ENCODE data around the gene ISOC2. TPM values are rescaled to one million over a fixed set of nuclear protein-coding genes. Genes with fewer than 3 reads are reported as not detected.

Gene ISOC2
- total RNA-seq, 1 experiment from 2014 or later: 102 TPM

- no peaks in the 10 kb centered on the region for H3K36me3 ChIP-seq (ENCODE audit: insufficient read depth, low read length)
- peak overlapping the region; percentile 98 for H3K4me2 ChIP-seq (ENCODE audit: low read depth, low read length, poor library complexity, severe bottlenecking)
- no peaks in the 10 kb centered on the region for H4K20me1 ChIP-seq (ENCODE audit: insufficient read depth, low read depth, low read length)
- H3K4me3 ChIP-seq (ENCODE audit: low read length): peak overlapping the region; percentile 93; the same call in 1 of the 2 replicates
- peaks cover 26% of the 10 kb centered on the region for H3K79me2 ChIP-seq (ENCODE audit: low read length)
- H2AFZ ChIP-seq (ENCODE audit: low read length): no peak overlapping the region
- H3K9me2 ChIP-seq (replicated peaks; ENCODE audit: insufficient read depth, low read length): no peaks in the 10 kb centered on the region
- no peaks in the 10 kb centered on the region for H3K27me3 ChIP-seq (ENCODE audit: low read length)
- no peaks in the 10 kb centered on the region for H3K9me3 ChIP-seq (ENCODE audit: low read length)
- H3K4me1 ChIP-seq (ENCODE audit: low read length): peaks cover 18% of the 10 kb centered on the region
- peak overlapping the region; percentile 97; the same call in 1 of the 2 replicates for H3K9ac ChIP-seq (ENCODE audit: low read length)
- no peak overlapping the region for H3K27ac ChIP-seq (ENCODE audit: low read length)
- no peak for DNase-seq
These were observed 1.3 kb downstream of the ISOC2 start for GRCh38 chr19:55459950-55460657.

- H2AFZ ChIP-seq (ENCODE audit: low read length): no peak overlapping the region
- H3K27me3 ChIP-seq (ENCODE audit: low read length): no peaks in the 10 kb centered on the region
- peaks cover 26% of the 10 kb centered on the region for H3K79me2 ChIP-seq (ENCODE audit: low read length)
- H3K4me3 ChIP-seq (ENCODE audit: low read length): no peak overlapping the region
- H3K9ac ChIP-seq (ENCODE audit: low read length): no peak overlapping the region
- H3K4me1 ChIP-seq (ENCODE audit: low read length): peaks cover 18% of the 10 kb centered on the region
- H3K9me3 ChIP-seq (ENCODE audit: low read length): no peaks in the 10 kb centered on the region
- H3K9me2 ChIP-seq (replicated peaks; ENCODE audit: insufficient read depth, low read length): no peaks in the 10 kb centered on the region
- peak overlapping the region; percentile 98 for H3K4me2 ChIP-seq (ENCODE audit: low read depth, low read length, poor library complexity, severe bottlenecking)
- DNase-seq: no peak
- no peak overlapping the region for H3K27ac ChIP-seq (ENCODE audit: low read length)
- no peaks in the 10 kb centered on the region for H4K20me1 ChIP-seq (ENCODE audit: insufficient read depth, low read depth, low read length)
- no peaks in the 10 kb centered on the region for H3K36me3 ChIP-seq (ENCODE audit: insufficient read depth, low read length)
These were observed 1.9 kb downstream of the ISOC2 start for GRCh38 chr19:55459551-55459949.

- H3K79me2 ChIP-seq (ENCODE audit: low read length): peaks cover 26% of the 10 kb centered on the region
- no peak overlapping the region for H3K27ac ChIP-seq (ENCODE audit: low read length)
- no peaks in the 10 kb centered on the region for H3K27me3 ChIP-seq (ENCODE audit: low read length)
- no peaks in the 10 kb centered on the region for H3K9me3 ChIP-seq (ENCODE audit: low read length)
- no peaks in the 10 kb centered on the region for H3K9me2 ChIP-seq (replicated peaks; ENCODE audit: insufficient read depth, low read length)
- no peak overlapping the region for H3K9ac ChIP-seq (ENCODE audit: low read length)
- DNase-seq: no peak
- H3K36me3 ChIP-seq (ENCODE audit: insufficient read depth, low read length): peaks cover 5% of the 10 kb centered on the region
- no peak overlapping the region for H3K4me2 ChIP-seq (ENCODE audit: low read depth, low read length, poor library complexity, severe bottlenecking)
- H2AFZ ChIP-seq (ENCODE audit: low read length): no peak overlapping the region
- no peak overlapping the region for H3K4me3 ChIP-seq (ENCODE audit: low read length)
- no peaks in the 10 kb centered on the region; the same call in 1 of the 2 replicates for H4K20me1 ChIP-seq (ENCODE audit: insufficient read depth, low read depth, low read length)
- H3K4me1 ChIP-seq (ENCODE audit: low read length): peaks cover 18% of the 10 kb centered on the region
These were observed 3.6 kb downstream of the ISOC2 start for GRCh38 chr19:55457683-55458457.

GRCh38 chr19:55456347-55456746 lies 5.1 kb downstream of the ISOC2 start:
- no peak for DNase-seq
- H3K27me3 ChIP-seq (ENCODE audit: low read length): no peaks in the 10 kb centered on the region
- H4K20me1 ChIP-seq (ENCODE audit: insufficient read depth, low read depth, low read length): no peaks in the 10 kb centered on the region; the same call in 1 of the 2 replicates
- peaks cover 11% of the 10 kb centered on the region for H3K4me1 ChIP-seq (ENCODE audit: low read length)
- H3K4me2 ChIP-seq (ENCODE audit: low read depth, low read length, poor library complexity, severe bottlenecking): no peak overlapping the region
- H3K9me2 ChIP-seq (replicated peaks; ENCODE audit: insufficient read depth, low read length): no peaks in the 10 kb centered on the region
- H3K79me2 ChIP-seq (ENCODE audit: low read length): peaks cover 26% of the 10 kb centered on the region
- H3K27ac ChIP-seq (ENCODE audit: low read length): no peak overlapping the region
- H3K36me3 ChIP-seq (ENCODE audit: insufficient read depth, low read length): peaks cover 6% of the 10 kb centered on the region
- H3K4me3 ChIP-seq (ENCODE audit: low read length): no peak overlapping the region
- H3K9me3 ChIP-seq (ENCODE audit: low read length): no peaks in the 10 kb centered on the region
- no peak overlapping the region for H3K9ac ChIP-seq (ENCODE audit: low read length)
- no peak overlapping the region for H2AFZ ChIP-seq (ENCODE audit: low read length)

- H3K4me2 ChIP-seq (ENCODE audit: low read depth, low read length, poor library complexity, severe bottlenecking): no peak overlapping the region
- no peaks in the 10 kb centered on the region for H3K27me3 ChIP-seq (ENCODE audit: low read length)
- H3K27ac ChIP-seq (ENCODE audit: low read length): no peak overlapping the region
- H3K36me3 ChIP-seq (ENCODE audit: insufficient read depth, low read length): peaks cover 6% of the 10 kb centered on the region
- H2AFZ ChIP-seq (ENCODE audit: low read length): no peak overlapping the region
- H3K4me3 ChIP-seq (ENCODE audit: low read length): no peak overlapping the region
- peaks cover 5% of the 10 kb centered on the region for H3K4me1 ChIP-seq (ENCODE audit: low read length)
- no peaks in the 10 kb centered on the region for H3K9me2 ChIP-seq (replicated peaks; ENCODE audit: insufficient read depth, low read length)
- H3K9me3 ChIP-seq (ENCODE audit: low read length): no peaks in the 10 kb centered on the region
- DNase-seq: no peak
- H4K20me1 ChIP-seq (ENCODE audit: insufficient read depth, low read depth, low read length): no peaks in the 10 kb centered on the region; the same call in 1 of the 2 replicates
- H3K79me2 ChIP-seq (ENCODE audit: low read length): peaks cover 22% of the 10 kb centered on the region
- H3K9ac ChIP-seq (ENCODE audit: low read length): no peak overlapping the region
These were observed 5.7 kb downstream of the ISOC2 start for GRCh38 chr19:55455576-55456235.

- no peaks in the 10 kb centered on the region; the same call in 1 of the 2 replicates for H4K20me1 ChIP-seq (ENCODE audit: insufficient read depth, low read depth, low read length)
- DNase-seq: peak; percentile 87
These were observed 6.6 kb downstream of the ISOC2 start for GRCh38 chr19:55454787-55455243.

GRCh38 chr19:55453511-55454260 lies 7.8 kb downstream of the ISOC2 start:
- no peak for DNase-seq
- no peaks in the 10 kb centered on the region for H3K27me3 ChIP-seq (ENCODE audit: low read length)
- peaks cover 6% of the 10 kb centered on the region for H3K36me3 ChIP-seq (ENCODE audit: insufficient read depth, low read length)
- no peaks in the 10 kb centered on the region; the same call in 1 of the 2 replicates for H4K20me1 ChIP-seq (ENCODE audit: insufficient read depth, low read depth, low read length)
- H2AFZ ChIP-seq (ENCODE audit: low read length): no peak overlapping the region
- no peaks in the 10 kb centered on the region for H3K9me3 ChIP-seq (ENCODE audit: low read length)
- H3K4me2 ChIP-seq (ENCODE audit: low read depth, low read length, poor library complexity, severe bottlenecking): no peak overlapping the region
- peaks cover 3% of the 10 kb centered on the region; the same call in 1 of the 2 replicates for H3K79me2 ChIP-seq (ENCODE audit: low read length)
- H3K9me2 ChIP-seq (replicated peaks; ENCODE audit: insufficient read depth, low read length): no peaks in the 10 kb centered on the region
- no peak overlapping the region for H3K27ac ChIP-seq (ENCODE audit: low read length)
- no peak overlapping the region for H3K9ac ChIP-seq (ENCODE audit: low read length)
- H3K4me3 ChIP-seq (ENCODE audit: low read length): no peak overlapping the region
- H3K4me1 ChIP-seq (ENCODE audit: low read length): no peaks in the 10 kb centered on the region

More at GRCh38 chr19:55454787-55455243, 6.6 kb downstream of the ISOC2 start:
- Histone ChIP-seq H3K4me2 (ENCODE audit: low read depth, low read length, poor library complexity, severe bottlenecking) (no peak overlapping the region), H2AFZ (ENCODE audit: low read length) (no peak overlapping the region), H3K4me3 (ENCODE audit: low read length) (no peak overlapping the region), H3K9me2 (replicated peaks; ENCODE audit: insufficient read depth, low read length) (no peaks in the 10 kb centered on the region), H3K27ac (ENCODE audit: low read length) (no peak overlapping the region), H3K79me2 (ENCODE audit: low read length) (peaks cover 13% of the 10 kb centered on the region; the same call in 1 of the 2 replicates), H3K9ac (ENCODE audit: low read length) (no peak overlapping the region), H3K27me3 (ENCODE audit: low read length) (no peaks in the 10 kb centered on the region), H3K36me3 (ENCODE audit: insufficient read depth, low read length) (peaks cover 6% of the 10 kb centered on the region), H3K9me3 (ENCODE audit: low read length) (no peaks in the 10 kb centered on the region), H3K4me1 (ENCODE audit: low read length) (no peaks in the 10 kb centered on the region; the same call in 1 of the 2 replicates)

Measured in Karpas-422 (cell line).